Fibroblast of lung (primary cell): ENCODE measurements around the gene SSTR1. TPM values are rescaled to one million over a fixed set of nuclear protein-coding genes. Genes with fewer than 3 reads are reported as not detected.

Experiments used
- DNase-seq, 2 donors: peaks; one replicate each; pipeline versions ENCODE4 v3.0.0 to v3.0.0-alpha.2; 2010; ENCODE audit warnings: low read depth in 2 of 2
- H2AFZ ChIP-seq: 2 replicates; pipeline ENCODE4 v1.5.1; 2012; ENCODE audit warnings: low read length, control low read depth, inconsistent platforms
- H3K27ac ChIP-seq: 2 replicates; pipeline ENCODE4 v1.5.1; 2011; ENCODE audit warnings: low read length, control low read depth; ENCODE audit not compliant: insufficient read depth
- H3K27me3 ChIP-seq: 2 replicates; pipeline ENCODE4 v1.5.1; 2011; ENCODE audit warnings: mild to moderate bottlenecking, low read length; ENCODE audit not compliant: control insufficient read depth, insufficient read depth
- H3K36me3 ChIP-seq: 2 replicates; pipeline ENCODE4 v1.5.1; 2011; ENCODE audit warnings: low read length; ENCODE audit not compliant: control insufficient read depth, insufficient read depth
- H3K4me1 ChIP-seq: 2 replicates; pipeline ENCODE4 v1.5.1; 2011; ENCODE audit warnings: low read length; ENCODE audit not compliant: control insufficient read depth, insufficient read depth; ENCODE audit errors: extremely low read depth
- H3K4me2 ChIP-seq: 2 replicates; pipeline ENCODE4 v1.5.1; 2011; ENCODE audit warnings: low read length, control low read depth; ENCODE audit not compliant: insufficient read depth; ENCODE audit errors: extremely low read depth
- H3K4me3 ChIP-seq, 4 experiments: fragments of 200-600 bp in 1 of 4; sonication (generic) in 1 of 4; replicated peaks in 1 of 4; 2 replicates each; pipeline ENCODE4 v1.5.1; 2011 to 2016; ENCODE audit warnings: low read length in 4 of 4, low read depth in 3 of 4, mild to moderate bottlenecking in 3 of 4, control low read depth in 2 of 4, inconsistent platforms in 1 of 4, mixed read lengths in 1 of 4; ENCODE audit not compliant: insufficient read depth in 1 of 4; ENCODE audit errors: control extremely low read depth in 1 of 4
- H3K79me2 ChIP-seq: 2 replicates; pipeline ENCODE4 v1.5.1; 2012; ENCODE audit warnings: mild to moderate bottlenecking, low read length, inconsistent platforms; ENCODE audit not compliant: control insufficient read depth, insufficient read depth
- H3K9ac ChIP-seq: 2 replicates; pipeline ENCODE4 v1.5.1; 2011; ENCODE audit warnings: mild to moderate bottlenecking, low read length, control low read depth; ENCODE audit not compliant: insufficient read depth
- H3K9me3 ChIP-seq: 2 replicates; pipeline ENCODE4 v1.5.1; 2012; ENCODE audit warnings: low read depth, low read length; ENCODE audit not compliant: control insufficient read depth, insufficient read depth
- H4K20me1 ChIP-seq: 2 replicates; pipeline ENCODE4 v1.5.1; 2011; ENCODE audit warnings: low read length; ENCODE audit not compliant: control insufficient read depth, insufficient read depth; ENCODE audit errors: extremely low read depth
- EZH2 ChIP-seq: IDR thresholded peaks from 2 replicates; pipeline ENCODE4 v1.5.1; 2012; ENCODE audit warnings: low read length, control low read depth, mild to moderate bottlenecking; ENCODE audit errors: missing control alignments
- polyA plus RNA-seq, 2 donors: library from polyadenylated mRNA; depleted of rRNA in 1 of 2; stranded (reverse) in 1 of 2; unstranded in 1 of 2; fragments of >200 nt; gene quantifications; 2 replicates each; pipeline ENCODE4 v1.2.1, GENCODE V29; 2011 to 2012; ENCODE audit warnings: missing spikeins in 1 of 2
- total RNA-seq: library from RNA; depleted of rRNA; stranded (reverse); fragments of >200 nt; gene quantifications from 2 replicates; pipeline ENCODE4 v1.2.1, GENCODE V29; 2014
- TF ChIP-seq, protein P1 (sequence below), 2 donors: IDR thresholded peaks in 1 of 2; conservative IDR thresholded peaks in 1 of 2; 1 replicate in 1 of 2; 2 replicates in 1 of 2; pipeline ENCODE4 v1.5.1; 2011 to 2012; ENCODE audit warnings: low read length in 2 of 2, control low read depth in 1 of 2, inconsistent platforms in 1 of 2, low read depth in 1 of 2, mild to moderate bottlenecking in 1 of 2

Gene SSTR1
- total and polyA plus RNA-seq, 2 donors (not counting 1 experiment from before 2014, with no cell fraction given), result 3.0 to 7.8 TPM

DNA sequence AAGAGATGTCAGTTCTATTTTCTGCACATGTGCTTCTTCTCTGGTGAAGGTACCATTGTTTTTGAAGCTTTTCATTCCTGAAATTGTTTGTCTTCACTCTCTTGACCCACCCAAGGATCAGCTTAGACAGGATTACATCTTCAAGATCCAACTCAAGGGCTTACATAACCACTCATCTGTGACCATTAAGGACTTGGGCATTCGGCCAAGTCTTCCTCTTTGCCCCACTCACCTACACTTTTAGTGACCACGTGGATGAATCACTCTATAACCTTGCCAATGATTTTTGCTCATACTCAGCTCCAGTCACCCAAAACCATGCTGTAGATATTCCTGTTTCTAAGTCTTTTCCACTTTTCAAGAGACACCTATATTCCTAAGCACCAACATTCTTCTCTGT is 36.5 kb upstream of the SSTR1 start:
- Histone ChIP-seq H3K9ac (no peak overlapping the region), H3K4me2 (no peak overlapping the region), H3K4me1 (no peaks in the 10 kb centered on the region), H3K9me3 (no peaks in the 10 kb centered on the region), H3K36me3 (no peaks in the 10 kb centered on the region), H2AFZ (no peak overlapping the region), H3K27me3 (no peaks in the 10 kb centered on the region), H4K20me1 (no peaks in the 10 kb centered on the region), H3K4me3 (no peak overlapping the region), H3K79me2 (no peaks in the 10 kb centered on the region), H3K27ac (no peak overlapping the region)
- peak in 1 of 2 donors; percentile 25 for DNase-seq
- TF ChIP-seq, protein P1, sequence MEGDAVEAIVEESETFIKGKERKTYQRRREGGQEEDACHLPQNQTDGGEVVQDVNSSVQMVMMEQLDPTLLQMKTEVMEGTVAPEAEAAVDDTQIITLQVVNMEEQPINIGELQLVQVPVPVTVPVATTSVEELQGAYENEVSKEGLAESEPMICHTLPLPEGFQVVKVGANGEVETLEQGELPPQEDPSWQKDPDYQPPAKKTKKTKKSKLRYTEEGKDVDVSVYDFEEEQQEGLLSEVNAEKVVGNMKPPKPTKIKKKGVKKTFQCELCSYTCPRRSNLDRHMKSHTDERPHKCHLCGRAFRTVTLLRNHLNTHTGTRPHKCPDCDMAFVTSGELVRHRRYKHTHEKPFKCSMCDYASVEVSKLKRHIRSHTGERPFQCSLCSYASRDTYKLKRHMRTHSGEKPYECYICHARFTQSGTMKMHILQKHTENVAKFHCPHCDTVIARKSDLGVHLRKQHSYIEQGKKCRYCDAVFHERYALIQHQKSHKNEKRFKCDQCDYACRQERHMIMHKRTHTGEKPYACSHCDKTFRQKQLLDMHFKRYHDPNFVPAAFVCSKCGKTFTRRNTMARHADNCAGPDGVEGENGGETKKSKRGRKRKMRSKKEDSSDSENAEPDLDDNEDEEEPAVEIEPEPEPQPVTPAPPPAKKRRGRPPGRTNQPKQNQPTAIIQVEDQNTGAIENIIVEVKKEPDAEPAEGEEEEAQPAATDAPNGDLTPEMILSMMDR (conservative IDR thresholded peaks at IDR 0.05 in 1 of 2, IDR thresholded peaks at IDR 0.05 in 1 of 2; ENCODE audit: low read depth in 1 of 2, low read length in 2 of 2), result no peak
- TF ChIP-seq EZH2, result no peak

DNA sequence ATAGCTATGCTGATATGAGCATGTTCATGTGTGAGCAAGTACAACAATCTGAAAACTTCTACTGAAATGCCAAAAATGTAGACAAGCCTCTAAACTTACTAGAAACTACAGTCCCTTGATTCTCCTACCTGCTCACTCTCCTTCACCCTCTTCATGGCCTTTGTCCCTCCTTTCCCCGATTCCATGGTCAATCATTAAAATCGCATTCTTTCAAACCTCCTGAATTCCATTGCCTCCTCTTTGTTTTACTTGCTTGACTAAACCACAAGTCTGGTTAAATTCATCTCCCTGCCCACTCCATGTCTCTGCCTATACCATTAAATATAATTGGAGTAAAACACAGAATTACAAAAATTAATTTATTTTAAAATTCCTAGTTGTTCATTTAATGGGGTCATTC is 33.0 kb upstream of the SSTR1 start:
- DNase-seq, result no peak
- no peak overlapping the region for H3K27ac ChIP-seq
- no peak overlapping the region for H2AFZ ChIP-seq
- H3K9me3 ChIP-seq, result no peaks in the 10 kb centered on the region
- no peaks in the 10 kb centered on the region for H3K79me2 ChIP-seq
- H3K36me3 ChIP-seq, result no peaks in the 10 kb centered on the region
- no peak overlapping the region for H3K9ac ChIP-seq
- H4K20me1 ChIP-seq, result no peaks in the 10 kb centered on the region
- H3K4me3 ChIP-seq, result no peak overlapping the region
- TF ChIP-seq, protein P1 (conservative IDR thresholded peaks at IDR 0.05 in 1 of 2, IDR thresholded peaks at IDR 0.05 in 1 of 2; ENCODE audit: low read depth in 1 of 2, low read length in 2 of 2), result no peak
- TF ChIP-seq EZH2, result no peak
- H3K27me3 ChIP-seq, result no peaks in the 10 kb centered on the region
- H3K4me2 ChIP-seq, result no peak overlapping the region
- no peaks in the 10 kb centered on the region for H3K4me1 ChIP-seq

DNA sequence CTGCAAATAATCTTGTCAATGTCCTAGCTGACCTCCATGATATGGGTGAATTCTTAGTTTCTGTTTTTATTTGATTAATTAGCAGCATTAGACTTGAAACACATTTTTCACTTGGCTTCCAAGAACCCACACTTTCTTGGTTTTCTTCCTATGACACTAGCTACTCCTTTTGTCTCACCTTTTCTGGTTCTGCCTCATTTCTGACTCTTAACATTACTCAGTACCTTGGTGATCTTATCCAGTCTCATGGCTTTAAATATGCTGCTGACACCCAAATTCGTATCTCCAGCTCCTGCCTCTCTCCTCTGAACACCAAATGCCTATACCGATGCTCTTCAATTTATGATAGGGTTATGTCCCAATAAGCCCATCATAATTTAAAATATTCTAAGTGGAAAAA is 32.0 kb upstream of the SSTR1 start:
- no peaks in the 10 kb centered on the region for H3K4me1 ChIP-seq
- H3K9ac ChIP-seq, result no peak overlapping the region
- no peak for DNase-seq
- H3K79me2 ChIP-seq, result no peaks in the 10 kb centered on the region
- no peaks in the 10 kb centered on the region for H3K27me3 ChIP-seq
- TF ChIP-seq, protein P1 (conservative IDR thresholded peaks at IDR 0.05 in 1 of 2, IDR thresholded peaks at IDR 0.05 in 1 of 2; ENCODE audit: low read depth in 1 of 2, low read length in 2 of 2), result no peak
- no peak for TF ChIP-seq EZH2
- no peak overlapping the region for H3K4me2 ChIP-seq
- no peaks in the 10 kb centered on the region for H4K20me1 ChIP-seq
- H3K36me3 ChIP-seq, result no peaks in the 10 kb centered on the region
- no peaks in the 10 kb centered on the region for H3K9me3 ChIP-seq
- H3K4me3 ChIP-seq, result no peak overlapping the region
- H2AFZ ChIP-seq, result no peak overlapping the region
- H3K27ac ChIP-seq, result no peak overlapping the region
